GM08714 (cell line): ENCODE results near the gene BIVM.

Source experiments
- H3K4me3 ChIP-seq: fragments of 200-500 bp; sonication (Bioruptor generic); 2 replicates; pipeline ENCODE4 v1.5.1; 2014; ENCODE audit warnings: mild to moderate bottlenecking, low read length, inconsistent platforms
- ZNF274 ChIP-seq: IDR thresholded peaks from 2 replicates; pipeline ENCODE4 v1.6.1; 2012; ENCODE audit warnings: mild to moderate bottlenecking, low read depth, low read length

The BIVM gene

GRCh38 chr13:102872131-102872530 is 73.2 kb downstream of the BIVM start:
- H3K4me3 ChIP-seq: no peak overlapping the region
- no peak for TF ChIP-seq ZNF274

- TF ChIP-seq ZNF274: no peak
- H3K4me3 ChIP-seq: no peak overlapping the region
These were observed 73.6 kb downstream of the BIVM start for GRCh38 chr13:102872531-102872930.

- no peak for TF ChIP-seq ZNF274
- H3K4me3 ChIP-seq: no peak overlapping the region
These were observed 74.7 kb downstream of the BIVM start for GRCh38 chr13:102873653-102874052.

- no peak overlapping the region for H3K4me3 ChIP-seq
- no peak for TF ChIP-seq ZNF274
These were observed 76.3 kb downstream of the BIVM start for GRCh38 chr13:102875256-102875655.

- TF ChIP-seq ZNF274: no peak
- H3K4me3 ChIP-seq: no peak overlapping the region
These were observed 78.4 kb downstream of the BIVM start for GRCh38 chr13:102877303-102877702.

- no peak for TF ChIP-seq ZNF274
- H3K4me3 ChIP-seq: no peak overlapping the region
These were observed 79.6 kb downstream of the BIVM start for GRCh38 chr13:102878481-102878880.

GRCh38 chr13:102879793-102880499 is 81.0 kb downstream of the BIVM start:
- no peak for TF ChIP-seq ZNF274

GRCh38 chr13:102881819-102882686 is 83.1 kb downstream of the BIVM start:
- no peak overlapping the region for H3K4me3 ChIP-seq
- TF ChIP-seq ZNF274: no peak

More at GRCh38 chr13:102879793-102880499, 81.0 kb downstream of the BIVM start:
- H3K4me3 ChIP-seq: no peak overlapping the region
